Measurements from ENCODE around the gene KCNJ8.

- TF ChIP-seq CTCF (IDR thresholded peaks at IDR 0.05) (no peak), POLR2A (IDR thresholded peaks at IDR 0.05) (no peak), EP300 (IDR thresholded peaks at IDR 0.05) (no peak), POLR2AphosphoS5 (IDR thresholded peaks at IDR 0.05) (no peak)
Observed at GRCh38 chr12:21814814-21815213, 40.3 kb upstream of the KCNJ8 start.
